ENCODE results near the gene MYO3B.

The MYO3B gene

DNA sequence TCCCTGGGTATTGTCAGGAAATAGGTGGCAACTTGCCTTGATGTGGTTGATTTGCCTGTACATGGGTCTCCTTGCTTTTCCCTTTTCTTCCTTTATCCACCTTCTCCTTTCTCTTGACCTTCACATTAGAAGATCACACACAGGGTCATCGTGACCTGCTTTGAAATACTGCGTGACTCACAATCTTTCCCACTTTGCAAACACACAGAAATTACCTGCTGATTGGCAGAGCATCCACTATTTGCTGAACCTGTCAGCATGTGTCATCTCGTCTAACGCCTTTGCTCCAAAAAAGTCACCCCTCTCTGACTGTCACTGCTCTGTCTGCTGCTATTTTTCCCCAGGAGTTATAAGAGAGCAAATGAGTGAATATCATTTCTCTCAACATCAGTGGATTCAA, 60.8 kb downstream of the MYO3B start:
- DNase-seq (ENCODE audit: low read depth), result no peak

DNA sequence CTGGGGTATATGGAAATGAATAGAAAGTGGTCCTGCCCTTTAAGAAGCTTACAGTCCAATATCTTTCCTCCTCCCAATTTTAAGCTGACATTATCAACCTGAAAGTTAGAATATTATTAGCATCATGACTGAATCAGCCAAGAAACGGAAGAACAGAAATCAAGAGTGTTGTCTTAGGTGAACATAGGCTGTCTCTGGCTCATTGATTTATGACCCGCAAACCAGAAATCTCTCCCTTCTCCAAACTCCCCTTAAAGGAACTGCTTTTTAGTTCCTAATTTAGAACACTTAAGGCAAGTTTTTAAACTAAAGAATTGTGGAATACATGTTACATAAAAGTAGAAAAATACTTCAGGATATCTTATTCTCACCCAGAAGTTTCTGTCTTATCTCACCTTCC, 62.7 kb downstream of the MYO3B start:
- DNase-seq (ENCODE audit: low read depth), result no peak

DNA sequence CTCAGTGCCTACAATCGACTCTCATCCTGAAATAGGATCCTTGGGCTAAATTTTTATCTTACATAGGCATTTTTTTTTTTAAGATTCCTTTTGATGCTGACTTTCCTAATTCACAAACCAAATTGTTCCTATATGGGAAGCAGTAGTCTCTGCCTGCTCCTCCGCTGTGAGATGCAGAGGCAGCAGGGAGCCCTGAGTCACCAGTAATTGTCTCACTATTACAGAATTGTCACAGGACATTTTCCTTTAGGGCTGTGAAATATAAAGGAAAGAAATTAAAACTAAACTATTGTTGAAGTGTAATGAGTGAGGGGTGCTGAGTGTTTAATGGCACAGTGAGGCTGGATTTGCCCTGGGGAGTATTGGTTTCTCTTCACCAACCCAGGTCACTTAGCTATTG, 63.8 kb downstream of the MYO3B start:
- no peak for DNase-seq (ENCODE audit: low read depth)

DNA sequence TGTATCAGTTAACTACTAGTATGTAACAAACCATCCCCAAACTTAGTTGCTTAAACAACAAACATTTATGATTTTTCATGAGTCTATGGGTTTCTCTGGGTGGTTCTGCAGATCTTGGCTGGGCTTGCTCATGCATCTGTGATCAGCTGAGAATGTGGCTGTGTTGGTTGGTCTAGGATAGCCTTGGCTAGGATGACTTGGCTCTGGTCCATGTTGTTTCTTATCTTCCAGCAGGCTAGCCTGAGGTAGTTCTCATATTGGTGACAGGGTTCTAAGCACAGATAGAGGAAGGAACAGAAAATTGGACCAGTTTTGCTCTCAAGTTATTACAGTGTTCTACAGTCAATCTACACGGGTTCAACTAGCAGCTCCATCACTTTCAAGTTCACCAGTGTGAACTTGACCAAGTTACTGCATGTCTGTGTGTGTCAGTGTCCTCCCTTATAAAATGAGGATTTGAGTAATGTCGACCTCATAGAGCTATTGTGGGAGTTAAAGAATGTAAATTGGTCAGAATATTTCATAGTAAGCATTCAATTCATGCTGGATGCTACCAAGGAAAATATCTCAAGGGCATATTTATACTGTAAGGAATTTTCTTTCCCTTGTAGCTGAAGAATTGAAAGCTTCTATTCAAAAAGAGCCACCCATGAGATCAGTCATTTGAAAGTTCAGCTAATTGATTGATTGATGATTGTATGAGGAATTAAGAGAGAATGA, 65.3 kb downstream of the MYO3B start:
- DNase-seq (ENCODE audit: low read depth), result peak; percentile 50

DNA sequence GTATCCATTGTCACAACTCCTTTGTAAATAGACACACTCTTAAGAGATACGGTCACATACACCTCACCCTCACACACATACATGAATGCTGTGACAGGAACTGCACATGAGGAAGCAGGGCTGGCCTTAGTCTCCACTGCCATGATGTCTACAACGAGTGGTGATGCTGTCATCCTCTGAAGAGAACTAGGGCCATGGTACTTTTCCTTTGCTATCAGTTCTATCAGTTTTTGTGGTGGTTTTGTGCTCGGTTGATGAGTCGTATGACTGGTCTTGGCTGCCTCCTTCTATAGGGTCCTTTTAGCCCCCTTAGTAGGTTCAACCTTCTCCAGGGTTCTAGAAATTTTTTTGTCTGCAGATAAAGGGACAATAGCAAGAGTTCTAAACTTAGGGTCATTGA, 66.0 kb downstream of the MYO3B start:
- no peak for DNase-seq (ENCODE audit: low read depth)

DNA sequence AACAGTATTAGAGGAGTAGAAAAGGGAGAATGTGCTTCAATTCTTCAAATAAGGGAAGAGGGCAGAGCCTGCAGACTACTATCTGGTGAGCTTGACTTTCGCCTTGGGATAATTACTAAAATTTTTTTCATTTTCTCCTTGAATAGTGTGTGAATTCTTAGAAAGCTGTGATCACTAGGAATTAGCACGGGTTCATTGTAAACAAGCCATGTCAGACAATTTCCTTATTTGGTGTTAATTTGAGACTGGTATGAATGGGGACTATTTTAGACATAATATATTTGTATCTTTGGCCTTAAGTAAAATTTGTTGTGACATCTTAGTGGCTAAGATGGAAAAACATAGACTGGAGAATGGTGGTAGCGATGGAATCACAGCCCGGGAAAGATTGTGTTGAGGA, 66.6 kb downstream of the MYO3B start:
- no peak for DNase-seq (ENCODE audit: low read depth)

DNA sequence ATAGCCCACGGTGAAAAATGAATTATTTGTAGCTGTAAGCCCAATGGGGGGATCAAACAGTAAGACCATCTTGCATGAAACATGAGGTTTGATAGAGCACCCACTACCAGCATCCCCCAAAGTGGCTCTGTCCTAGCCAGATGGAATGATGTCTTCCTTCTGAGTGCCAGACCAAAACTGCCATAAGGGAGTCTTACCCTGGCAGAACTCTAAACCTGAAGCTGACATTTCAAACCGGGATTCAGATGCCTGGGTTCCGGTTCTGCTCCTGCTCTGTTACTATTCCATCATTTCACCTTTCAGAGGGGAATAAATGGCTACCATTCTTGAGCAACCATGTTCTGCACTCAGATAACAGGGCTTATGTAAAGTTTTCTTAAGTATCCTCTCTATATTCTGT, 67.4 kb downstream of the MYO3B start:
- no peak for DNase-seq (ENCODE audit: low read depth)

DNA sequence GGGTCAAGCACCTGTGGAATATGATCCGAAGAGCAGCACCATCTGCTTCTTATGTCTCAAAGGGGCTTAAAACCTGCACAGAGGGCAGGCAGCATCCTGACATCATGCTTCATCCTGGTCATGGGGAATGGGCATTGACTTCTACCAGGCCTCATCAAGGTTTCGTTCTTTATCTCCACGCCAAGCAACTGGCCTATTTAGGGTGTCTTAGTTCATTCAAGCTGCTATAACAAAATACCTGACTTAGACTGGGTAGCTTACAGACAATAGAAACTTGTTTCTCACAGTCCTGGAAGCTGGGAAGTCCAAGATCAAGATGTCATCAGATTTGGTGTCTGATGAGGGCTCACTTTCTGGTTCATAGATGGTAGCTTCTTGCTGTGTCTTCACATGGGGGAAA, 69.4 kb downstream of the MYO3B start:
- no peak for DNase-seq (ENCODE audit: low read depth)

DNA sequence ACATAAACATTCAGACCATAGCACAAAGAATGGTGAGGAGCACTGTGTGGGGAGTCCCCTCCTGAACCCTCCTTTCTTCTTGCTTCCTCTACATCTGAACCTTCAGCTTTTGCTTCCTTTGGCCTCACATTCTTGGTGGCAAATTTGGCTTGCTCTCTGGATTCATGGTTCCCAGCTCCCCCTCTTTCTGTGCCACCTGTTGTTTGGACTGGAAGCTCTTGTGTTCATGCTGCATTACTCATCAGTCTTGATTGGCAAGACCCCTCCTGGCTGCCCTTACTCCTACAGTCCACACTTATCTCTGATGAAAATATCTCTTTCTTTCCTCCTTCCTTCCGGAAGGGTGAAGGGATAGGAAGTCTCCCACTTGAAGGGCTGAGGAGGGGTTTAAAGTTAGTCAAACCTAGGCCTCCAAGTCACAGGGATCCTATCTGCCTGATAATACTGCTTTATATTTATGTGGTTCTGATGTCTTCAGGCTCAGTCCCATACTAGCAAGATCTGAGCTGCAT, 70.0 kb downstream of the MYO3B start:
- DNase-seq (ENCODE audit: low read depth), result no peak

DNA sequence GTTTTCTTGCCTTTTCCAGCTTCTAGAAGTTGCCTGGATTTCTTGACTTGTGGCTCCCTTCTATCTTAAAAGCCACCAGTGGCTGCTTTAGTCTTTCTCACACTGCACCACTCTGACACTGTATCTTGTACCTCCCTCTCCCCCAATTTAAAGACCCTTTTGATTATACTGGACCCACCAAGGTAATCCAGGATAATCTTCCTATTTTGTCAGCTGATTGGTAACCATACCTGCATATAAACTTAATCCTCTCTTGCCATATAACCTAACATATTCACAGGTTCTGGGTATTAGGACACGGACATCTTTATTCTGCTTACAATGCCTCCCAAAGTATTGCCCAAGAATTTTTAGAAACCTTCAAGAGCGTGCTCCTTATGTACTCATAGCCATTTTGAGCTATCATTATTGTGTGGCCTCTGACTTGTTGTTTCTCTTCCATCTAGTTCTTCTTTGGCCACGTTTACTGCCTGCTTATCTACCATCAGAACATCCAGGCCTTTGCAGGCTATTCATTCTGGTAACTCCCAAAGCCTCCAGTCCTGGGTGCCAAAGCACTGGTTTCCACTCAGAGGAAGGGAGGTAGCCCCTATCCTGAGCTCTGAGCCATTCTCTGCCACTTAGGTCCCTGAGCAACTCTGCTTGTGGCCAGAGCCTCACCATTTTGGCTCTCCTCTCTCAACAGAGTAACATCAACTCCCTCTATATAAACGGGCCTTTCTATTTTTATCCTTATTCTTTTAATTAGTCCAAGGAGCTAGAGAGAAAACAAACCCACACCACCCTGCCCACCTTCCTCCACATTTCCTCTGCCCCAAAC, 70.8 kb downstream of the MYO3B start:
- DNase-seq (ENCODE audit: low read depth), result no peak

DNA sequence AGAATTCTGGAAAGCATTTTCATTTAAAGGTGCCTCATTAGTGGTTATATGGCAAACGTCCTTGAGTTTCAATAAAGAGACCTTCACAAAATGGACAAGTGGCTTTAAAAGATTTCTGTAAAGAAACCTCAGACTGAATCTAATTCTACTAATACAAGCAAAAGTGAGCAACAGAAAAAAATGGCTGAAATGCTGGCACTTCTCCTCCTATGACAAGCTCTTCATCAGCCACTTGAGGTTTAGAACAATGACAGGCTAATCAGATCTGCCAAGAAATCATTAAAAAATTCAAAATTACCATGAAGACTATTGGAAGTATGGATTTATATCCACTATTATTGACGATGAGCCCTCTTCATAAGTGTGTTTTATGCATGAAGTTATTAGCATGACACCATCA, 71.8 kb downstream of the MYO3B start:
- no peak for DNase-seq (ENCODE audit: low read depth)

DNA sequence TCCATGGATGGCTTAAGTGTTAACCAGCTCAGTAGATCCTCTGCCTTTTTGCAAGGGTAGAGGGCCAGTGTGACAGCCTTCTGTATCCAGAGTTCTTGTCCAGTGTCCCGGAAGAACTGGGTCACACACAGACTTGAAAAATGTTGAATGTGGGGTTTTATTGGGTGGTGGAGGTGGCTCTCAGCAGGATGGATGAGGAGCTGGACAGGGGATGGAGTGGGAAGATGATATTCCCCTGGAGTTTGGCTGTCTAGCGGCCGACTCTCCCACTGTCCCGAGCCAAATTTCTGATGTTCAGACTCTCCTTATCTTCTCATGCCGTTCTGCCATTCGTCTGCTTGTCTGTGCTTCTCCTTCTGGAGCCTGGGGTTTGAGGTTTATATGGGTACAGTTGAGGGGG, 72.6 kb downstream of the MYO3B start:
- DNase-seq (ENCODE audit: low read depth), result no peak

DNA sequence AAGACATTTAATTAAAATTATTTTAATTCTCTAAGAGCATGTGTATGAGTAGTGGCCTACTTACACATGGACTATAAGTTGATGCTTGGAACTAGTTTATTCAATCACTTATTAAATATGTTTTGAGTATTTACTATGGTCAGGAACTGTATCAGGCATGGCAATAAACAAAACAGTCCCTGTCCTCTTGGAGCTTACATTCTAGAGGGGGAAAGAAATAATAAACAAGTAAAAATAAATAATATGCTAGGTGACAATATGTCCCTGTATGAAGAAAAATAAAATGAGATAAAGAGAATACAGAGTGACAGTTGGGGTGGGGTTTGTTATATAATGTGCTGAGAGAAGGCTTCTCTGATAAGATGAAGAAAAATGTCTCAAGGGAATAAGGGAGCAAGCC, 74.5 kb downstream of the MYO3B start:
- DNase-seq (ENCODE audit: low read depth), result no peak

DNA sequence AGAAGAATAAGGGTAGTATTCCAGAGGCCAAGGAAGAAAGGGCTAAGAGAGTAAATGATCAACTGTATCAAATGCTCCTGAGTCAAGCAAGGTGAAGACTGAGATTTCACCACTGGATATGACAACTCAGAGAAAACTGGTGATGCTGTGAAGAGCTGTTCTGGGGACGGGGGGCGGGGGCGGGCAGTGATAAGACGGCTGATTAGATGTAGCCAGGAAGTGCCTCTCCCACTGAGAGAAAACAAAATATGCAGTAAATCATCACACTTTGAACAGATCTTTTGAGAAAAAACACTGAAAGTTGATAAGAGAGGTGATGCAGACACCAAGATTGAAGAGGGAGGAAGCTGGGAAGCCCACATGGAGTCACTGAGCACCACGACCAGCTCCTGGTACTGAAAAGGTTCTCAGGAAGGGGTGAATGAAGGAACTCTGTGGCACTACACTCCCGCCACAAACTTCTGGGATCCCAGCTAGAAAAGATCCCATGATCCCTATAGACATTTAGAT, 75.8 kb downstream of the MYO3B start:
- DNase-seq (ENCODE audit: low read depth), result no peak

DNA sequence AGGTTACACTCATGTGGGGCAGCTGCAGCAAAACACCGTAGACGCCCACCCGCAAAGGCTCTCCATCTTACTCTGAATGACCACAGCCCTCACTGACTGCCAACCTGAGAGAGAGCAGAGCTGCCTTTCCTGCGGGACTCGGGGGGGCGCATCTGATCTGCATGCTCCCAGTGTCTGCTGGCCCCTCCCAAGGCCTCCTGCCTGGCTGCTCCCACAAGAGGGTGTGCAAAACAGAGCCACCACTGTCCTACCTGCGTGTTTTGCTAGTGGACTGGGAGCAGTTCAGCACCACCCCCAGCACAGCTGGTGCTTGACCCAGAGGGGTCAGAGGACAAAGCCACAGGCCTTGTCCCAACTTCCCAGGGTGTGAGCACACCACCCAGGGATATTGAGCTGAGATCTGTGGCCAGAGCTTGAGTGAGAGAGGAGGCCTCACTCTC, 76.4 kb downstream of the MYO3B start:
- DNase-seq (ENCODE audit: low read depth), result no peak

DNA sequence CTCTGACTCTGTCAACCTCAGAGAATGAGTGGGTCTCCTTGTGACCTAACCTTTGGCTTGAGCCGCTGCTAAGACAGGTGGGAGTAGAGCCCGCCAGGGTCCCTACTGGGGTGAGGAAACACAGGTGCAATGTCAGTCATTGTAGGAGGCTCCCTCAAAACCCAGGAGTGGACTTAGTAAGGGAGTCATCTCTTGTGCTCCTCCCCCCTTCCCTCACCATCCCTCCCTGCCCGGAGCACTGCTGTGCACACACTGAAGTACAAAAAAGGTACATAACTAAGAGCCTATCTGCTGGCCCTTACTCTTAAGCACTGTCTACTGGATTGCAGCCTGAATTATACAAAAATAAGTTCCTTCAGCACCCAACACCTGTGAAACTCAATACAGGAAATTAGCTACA, 77.2 kb downstream of the MYO3B start:
- no peak for DNase-seq (ENCODE audit: low read depth)

DNA sequence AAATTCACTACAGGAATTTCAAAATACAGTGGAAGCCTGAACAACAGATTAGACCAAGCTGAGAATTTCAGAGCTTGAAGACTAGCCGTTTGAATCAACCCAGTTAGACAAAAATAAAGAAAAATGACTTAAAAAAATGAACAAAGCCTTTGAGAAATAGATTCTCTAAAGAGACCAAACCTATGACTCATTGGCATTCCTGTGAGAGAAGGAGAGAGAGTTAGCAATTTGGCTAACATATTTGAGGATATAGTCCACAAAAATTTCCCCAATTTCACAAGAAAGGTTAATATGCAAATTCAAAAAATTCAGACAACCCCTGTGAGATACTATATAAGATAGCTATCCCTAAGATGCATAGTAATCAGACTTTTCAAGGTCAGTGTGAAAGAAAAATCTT, 78.0 kb downstream of the MYO3B start:
- peak; percentile 51 for DNase-seq (ENCODE audit: low read depth)

DNA sequence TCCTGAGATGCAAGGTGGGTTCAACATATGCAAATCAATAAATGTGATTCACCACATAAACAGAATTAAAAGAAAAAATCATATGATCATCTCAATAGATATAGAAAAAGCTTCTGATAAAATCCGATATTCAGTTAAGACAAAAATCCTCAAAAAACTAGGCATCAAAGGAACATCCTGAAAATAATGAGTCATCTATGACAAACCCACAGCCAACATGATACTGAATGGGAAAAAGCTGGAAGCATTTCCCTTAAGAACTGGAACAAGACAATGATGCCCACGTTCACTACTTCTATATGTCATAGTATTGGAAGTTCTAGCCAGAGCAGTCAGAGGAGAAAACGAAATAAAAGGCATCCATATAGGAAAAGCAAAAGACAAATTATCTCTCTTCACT, 80.4 kb downstream of the MYO3B start:
- no peak for DNase-seq (ENCODE audit: low read depth)

DNA sequence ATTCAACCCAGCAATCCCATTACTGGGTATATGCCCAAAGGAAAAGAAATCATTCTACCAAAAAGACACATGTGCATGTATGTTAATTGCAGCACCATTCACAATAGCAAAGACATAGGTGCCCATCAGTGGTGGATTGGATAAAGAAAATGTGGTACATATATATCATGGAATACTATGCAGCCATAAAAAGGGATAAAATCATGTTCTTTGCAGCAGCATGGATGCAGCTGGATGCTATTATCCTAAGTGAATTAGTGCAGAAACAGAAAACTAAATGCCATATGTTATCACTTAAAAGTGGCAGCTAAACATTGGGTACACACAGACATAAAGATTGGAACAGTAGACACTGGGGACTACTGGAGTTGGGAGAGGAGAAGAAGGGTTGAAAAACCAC, 82.2 kb downstream of the MYO3B start:
- no peak for DNase-seq (ENCODE audit: low read depth)

DNA sequence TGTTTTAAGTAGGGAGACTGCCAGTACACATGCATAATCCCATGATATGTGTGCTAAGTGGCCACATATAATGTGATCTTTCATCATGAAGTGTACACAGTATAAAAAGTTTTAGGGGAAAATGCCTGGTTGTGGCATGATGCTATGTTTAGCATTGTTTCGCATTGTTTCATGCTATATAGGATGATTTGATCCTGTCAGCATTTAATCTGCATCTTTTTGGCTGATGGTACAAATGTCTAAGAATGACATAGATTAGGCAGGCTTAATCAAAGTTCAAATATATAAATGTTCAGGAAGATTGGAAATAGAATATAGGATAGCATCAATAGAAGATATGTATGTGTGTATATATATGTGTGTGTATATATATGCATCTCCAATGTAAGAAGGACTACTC, 83.6 kb downstream of the MYO3B start:
- no peak for DNase-seq (ENCODE audit: low read depth)

DNA sequence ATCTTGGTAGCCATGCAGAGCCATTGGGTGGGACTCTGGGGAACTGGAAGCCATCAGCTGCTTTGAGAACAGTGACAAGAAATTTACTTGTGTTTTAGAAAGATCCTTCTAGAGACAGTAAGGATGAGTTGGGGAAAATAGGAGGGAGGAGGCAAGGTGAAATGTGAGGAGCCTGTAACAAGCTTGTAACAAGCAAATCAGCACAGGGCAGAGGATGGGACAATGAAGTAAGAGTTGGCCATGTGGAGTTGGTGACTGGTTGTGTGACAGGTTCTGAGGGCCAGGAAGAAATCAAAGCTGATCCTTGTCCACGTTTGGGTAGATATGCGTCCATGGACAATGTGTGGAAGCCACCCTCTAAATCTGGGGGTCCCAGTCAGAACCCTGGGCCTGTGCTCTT, 84.4 kb downstream of the MYO3B start:
- DNase-seq (ENCODE audit: low read depth), result no peak

DNA sequence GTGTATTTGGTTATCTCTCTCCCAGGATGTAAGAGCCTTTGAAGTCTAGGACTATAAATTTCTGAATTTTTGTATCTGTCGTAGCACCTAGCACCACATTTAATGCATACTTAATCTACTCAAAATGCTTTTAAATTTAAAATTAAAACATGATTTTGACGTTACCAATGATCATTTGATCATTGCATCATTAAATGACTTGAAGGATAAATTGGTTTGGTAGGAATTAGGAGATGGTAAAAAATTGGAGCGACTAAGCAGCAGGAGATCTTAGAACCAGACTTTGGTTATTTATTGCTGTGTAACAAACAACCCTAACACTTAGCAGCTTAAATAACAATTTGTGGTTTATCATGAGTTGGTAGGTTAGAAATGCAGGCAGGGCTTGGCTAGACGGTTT, 84.9 kb downstream of the MYO3B start:
- no peak for DNase-seq (ENCODE audit: low read depth)
